HepG2 (cell line): ENCODE data around the gene HOXA13. TPM values are rescaled to one million over a fixed set of nuclear protein-coding genes. Genes with fewer than 3 reads are reported as not detected.
A peak's percentile ranks its signal among the peaks of the same experiment; 100 is the strongest.

Experiments used
- GMEB2 ChIP-seq: IDR thresholded peaks from 2 replicates; pipeline ENCODE4 v1.6.1; 2016; ENCODE audit warnings: missing biosample characterization, missing genetic modification reagents, low read depth
- HIC2 ChIP-seq: sonication (generic); formaldehyde crosslinking; IDR thresholded peaks from 2 replicates; pipeline ENCODE4 v1.9.0; 2022; ENCODE audit warnings: low read depth, missing genetic modification reagents
- SKI ChIP-seq: fragments of 450-650 bp; IDR thresholded peaks from one replicate; pipeline ENCODE4 v1.6.1; 2018; ENCODE audit warnings: mild to moderate bottlenecking; ENCODE audit not compliant: partially characterized antibody
- TCF7 ChIP-seq: sonication (generic); IDR thresholded peaks from 2 replicates; pipeline ENCODE4 v1.6.1; 2016; ENCODE audit warnings: antibody characterized with exemption, low read depth
- ZBTB46 ChIP-seq: sonication (generic); formaldehyde crosslinking; IDR thresholded peaks from 2 replicates; pipeline ENCODE4 v1.4.0; 2020; ENCODE audit warnings: mild to moderate bottlenecking, missing genetic modification reagents, borderline replicate concordance
- ZMAT3 ChIP-seq: sonication (generic); formaldehyde crosslinking; conservative IDR thresholded peaks from 2 replicates; pipeline ENCODE4 v1.7.0; 2021; ENCODE audit warnings: missing genetic modification reagents
- polyA plus RNA-seq, 8 experiments: library from polyadenylated mRNA; depleted of rRNA in 3 of 8; stranded (reverse) in 7 of 8; unstranded in 1 of 8; fragments of >200 nt; fragmentation: Illumina TruSeq in 4 of 8; extraction: Trizol in 4 of 8; gene quantifications; 2 replicates each; pipeline versions ENCODE4 v1.2.1 to v1.2.3, GENCODE V29; 2011 to 2016; ENCODE audit warnings: low read depth in 4 of 8, missing spikeins in 1 of 8, mixed read lengths in 1 of 8; ENCODE audit not compliant: insufficient read depth in 1 of 8
- total RNA-seq, 5 experiments: library from RNA; depleted of rRNA; stranded (reverse); fragments of >200 nt; fragmentation: Illumina TruSeq; extraction: Trizol; gene quantifications; 2 replicates each; pipeline ENCODE4 v1.2.3, GENCODE V29; 2016; ENCODE audit warnings: low read depth in 1 of 5

HOXA13 gene
- total and polyA plus RNA-seq, 2 of the 13 experiments (the other 11 are each of a cell fraction or from before 2014, with no cell fraction given), result 0.01 to 0.04 TPM

DNA sequence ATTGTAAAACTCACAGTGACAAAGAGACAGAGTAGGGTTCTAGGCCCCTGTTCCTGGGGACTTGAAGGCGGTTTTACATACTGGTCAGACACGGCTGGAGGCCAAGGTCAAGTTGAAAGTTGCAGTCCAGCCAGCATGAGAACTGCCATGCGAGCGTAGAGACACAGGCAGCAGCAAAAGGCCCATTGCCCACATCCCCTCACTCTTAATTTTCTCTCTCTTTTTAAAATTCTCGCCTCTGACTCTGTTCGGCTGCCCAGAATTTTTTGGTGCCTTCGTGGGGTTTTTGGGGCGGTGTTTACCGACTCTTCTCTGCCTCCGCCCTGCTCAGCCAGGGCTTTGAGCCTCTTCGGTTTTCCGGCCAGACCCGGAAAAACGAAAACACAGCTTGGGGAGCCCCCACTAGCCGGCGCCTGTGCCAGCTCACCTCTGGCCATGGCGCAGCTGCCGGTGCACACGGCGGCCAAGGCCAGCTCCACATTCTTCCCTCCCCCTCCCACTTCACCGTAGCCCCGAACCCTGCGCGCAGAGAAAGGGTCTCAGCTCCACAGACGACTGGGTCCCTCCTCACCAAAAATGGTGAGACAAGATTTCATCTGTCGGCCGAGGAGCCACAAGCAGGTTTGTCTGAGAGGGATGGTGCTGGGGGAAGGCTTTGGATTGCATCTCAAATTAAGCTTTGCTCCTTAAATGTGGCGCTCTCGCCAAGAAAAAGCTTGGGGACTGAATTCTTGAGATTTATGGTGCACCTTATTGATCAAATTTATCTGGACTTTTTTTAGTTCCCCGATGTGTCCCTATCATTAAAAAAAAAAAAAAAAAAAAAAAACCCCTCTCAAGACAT, 2.3 kb upstream of the HOXA13 start (continued):
- no peak for TF ChIP-seq GMEB2 (CRISPR knock-in tag)
- TF ChIP-seq HIC2, result no peak
- peak; percentile 75 for TF ChIP-seq SKI
- no peak for TF ChIP-seq TCF7
- no peak for TF ChIP-seq ZBTB46 (CRISPR knock-in tag)
- TF ChIP-seq ZMAT3 (CRISPR knock-in tag), result no peak
